ACC112 (cell line): ENCODE results near the gene PSD.

Experiments used
- H2AFZ ChIP-seq: fragments of 200-600 bp; sonication (generic); one replicate; pipeline ENCODE4 v1.6.0; 2017; ENCODE audit warnings: antibody characterized with exemption, low read length; ENCODE audit not compliant: unreplicated experiment
- H3K27ac ChIP-seq: fragments of 200-600 bp; sonication (generic); 2 replicates; pipeline ENCODE4 v1.5.1; 2014; ENCODE audit warnings: low read depth, mild to moderate bottlenecking, antibody characterized with exemption, low read length, moderate library complexity
- H3K27me3 ChIP-seq: fragments of 200-600 bp; sonication (generic); 2 replicates; pipeline ENCODE4 v1.6.1; 2014; ENCODE audit warnings: mild to moderate bottlenecking, antibody characterized with exemption, low read length, moderate library complexity, mixed read lengths; ENCODE audit not compliant: insufficient read depth
- H3K36me3 ChIP-seq: fragments of 200-600 bp; sonication (generic); 2 replicates; pipeline ENCODE4 v1.6.1; 2016; ENCODE audit warnings: mild to moderate bottlenecking, antibody characterized with exemption, low read length, moderate library complexity, mixed read lengths; ENCODE audit not compliant: insufficient read depth
- H3K4me1 ChIP-seq: fragments of 200-600 bp; sonication (generic); one replicate; pipeline ENCODE4 v1.6.1; 2016; ENCODE audit warnings: low read length, mixed read lengths; ENCODE audit not compliant: insufficient read depth, unreplicated experiment, control insufficient read depth
- H3K4me3 ChIP-seq: fragments of 200-600 bp; sonication (generic); 2 replicates; pipeline ENCODE4 v1.5.1; 2014; ENCODE audit warnings: mild to moderate bottlenecking, low read depth, low read length
- H3K79me2 ChIP-seq: fragments of 200-600 bp; sonication (generic); one replicate; pipeline ENCODE4 v1.6.0; 2016; ENCODE audit warnings: low read length; ENCODE audit not compliant: control insufficient read depth, unreplicated experiment, insufficient read depth

The PSD gene

DNA sequence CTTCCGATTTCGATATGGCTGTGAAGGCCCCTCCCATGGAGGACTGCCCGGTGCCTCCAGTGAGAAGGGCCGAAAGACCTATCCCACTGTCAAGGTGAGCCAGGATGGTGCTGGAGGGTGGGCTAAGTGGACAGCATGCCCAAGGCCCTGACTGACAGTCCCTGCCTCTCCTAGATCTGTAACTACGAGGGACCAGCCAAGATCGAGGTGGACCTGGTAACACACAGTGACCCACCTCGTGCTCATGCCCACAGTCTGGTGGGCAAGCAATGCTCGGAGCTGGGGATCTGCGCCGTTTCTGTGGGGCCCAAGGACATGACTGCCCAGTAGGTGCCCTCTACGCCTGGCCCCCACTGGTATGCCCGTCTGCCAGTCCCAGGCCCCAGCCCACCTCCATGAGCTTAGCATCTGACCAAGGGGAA lies 21.8 kb downstream of the PSD start:
- H3K36me3 ChIP-seq: no peaks in the 10 kb centered on the region
- H3K79me2 ChIP-seq: peaks cover 10% of the 10 kb centered on the region
- H3K4me3 ChIP-seq: peak overlapping the region; percentile 95
- H2AFZ ChIP-seq: no peak overlapping the region
- peak overlapping the region; percentile 95; the same call in 1 of the 2 replicates for H3K27ac ChIP-seq
- H3K27me3 ChIP-seq: no peaks in the 10 kb centered on the region
- H3K4me1 ChIP-seq: peaks cover 17% of the 10 kb centered on the region

DNA sequence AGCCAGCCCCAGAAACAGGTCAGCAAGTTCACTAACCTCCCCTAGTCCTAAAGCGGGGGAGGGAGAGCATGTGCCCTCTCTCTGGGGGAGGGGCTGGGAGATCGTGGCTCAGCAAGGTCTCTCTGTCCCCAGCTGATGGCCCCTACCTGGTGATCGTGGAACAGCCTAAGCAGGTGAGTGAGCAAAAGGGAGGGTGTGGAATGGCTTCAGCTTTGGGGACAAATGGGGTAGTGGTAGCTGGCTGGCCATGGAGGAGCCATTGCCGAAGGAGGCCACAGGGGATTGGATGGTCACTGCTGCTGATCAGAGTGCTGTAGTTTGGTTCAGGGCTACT lies 22.3 kb downstream of the PSD start:
- Histone ChIP-seq H3K27me3 (no peaks in the 10 kb centered on the region), H3K4me3 (peak overlapping the region; percentile 95), H3K27ac (peak overlapping the region; percentile 95; the same call in 1 of the 2 replicates), H2AFZ (no peak overlapping the region), H3K4me1 (peaks cover 13% of the 10 kb centered on the region), H3K36me3 (no peaks in the 10 kb centered on the region), H3K79me2 (peaks cover 10% of the 10 kb centered on the region)

DNA sequence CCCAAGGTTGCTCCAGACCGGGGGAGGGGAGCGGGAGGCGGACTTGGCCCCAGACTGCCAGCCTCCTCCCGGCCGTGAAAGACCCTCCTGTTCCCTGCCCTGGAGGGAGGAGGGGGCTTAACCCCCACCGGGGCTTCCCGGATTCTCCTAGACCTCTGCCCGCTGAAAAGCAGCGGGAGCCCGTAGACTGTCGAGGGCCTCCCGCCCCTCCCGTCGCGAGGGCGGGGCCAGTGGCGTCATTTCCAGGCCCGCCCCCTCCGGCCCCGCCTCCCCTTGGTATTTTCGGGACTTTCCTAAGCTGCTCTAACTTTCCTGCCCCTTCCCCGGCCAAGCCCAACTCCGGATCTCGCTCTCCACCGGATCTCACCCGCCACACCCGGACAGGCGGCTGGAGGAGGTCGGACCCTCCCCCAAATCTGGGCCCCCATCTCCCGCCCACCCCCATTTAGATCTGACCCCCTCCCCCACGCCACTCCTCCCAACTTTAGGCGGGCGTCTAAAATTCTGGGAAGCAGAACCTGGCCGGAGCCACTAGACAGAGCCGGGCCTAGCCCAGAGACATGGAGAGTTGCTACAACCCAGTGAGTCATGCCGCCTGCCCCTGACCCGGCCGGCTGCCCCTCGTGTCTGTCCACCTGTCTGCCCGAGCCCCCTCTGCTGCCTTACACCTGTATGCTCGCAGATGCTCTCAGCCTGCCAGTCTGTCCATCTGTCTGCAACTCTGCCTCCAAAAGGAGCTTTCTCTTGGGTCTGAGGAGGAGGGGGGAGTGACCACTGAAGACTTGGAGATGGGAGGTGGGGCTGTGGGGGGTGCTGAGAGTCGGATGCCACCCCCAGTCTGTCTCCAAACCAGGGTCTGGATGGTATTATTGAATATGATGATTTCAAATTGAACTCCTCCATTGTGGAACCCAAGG lies 22.9 kb downstream of the PSD start, which contains the start of gene NFKB2:
Gene NFKB2 (plus strand): TSS at position 306 of the 917 bp plus-strand sequence. CDS start 255 bp downstream, at position 561.
- Histone ChIP-seq H3K79me2 (peaks cover 10% of the 10 kb centered on the region), H3K36me3 (no peaks in the 10 kb centered on the region), H3K27ac (peak within 1 kb of the TSS; percentile 95), H3K4me3 (peak within 1 kb of the TSS; percentile 95), H3K27me3 (no peaks in the 10 kb centered on the region), H3K4me1 (peaks cover 13% of the 10 kb centered on the region), H2AFZ (peak within 1 kb of the TSS; percentile 8)

DNA sequence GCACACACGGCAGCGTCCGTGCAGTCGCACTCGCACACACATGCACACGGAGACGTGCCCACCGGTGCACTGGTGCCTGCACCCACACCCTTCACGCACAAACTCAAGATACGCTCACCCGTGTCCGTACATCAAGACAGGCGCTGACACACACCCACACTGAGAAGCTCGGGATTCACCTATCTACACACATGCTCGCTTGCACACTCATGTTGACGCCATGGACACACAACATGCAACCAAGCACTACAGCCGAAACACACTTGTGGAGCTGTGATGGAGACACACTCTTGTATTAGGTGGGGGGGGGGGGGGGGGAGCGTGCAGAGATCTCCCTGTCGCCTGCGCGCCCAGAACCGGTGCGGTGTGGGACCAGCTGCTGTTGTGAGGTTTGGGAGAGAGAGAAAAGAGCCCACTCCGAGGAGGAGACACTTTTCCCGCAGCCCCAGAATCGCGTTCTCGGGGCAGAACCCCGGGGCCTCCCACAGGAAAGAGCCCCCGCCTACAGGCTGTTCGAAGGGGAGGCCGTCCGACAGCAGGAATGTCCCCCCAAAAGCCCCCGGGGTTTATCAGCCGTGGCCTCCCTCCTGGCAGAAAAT lies 23.7 kb downstream of the PSD start:
- H3K27ac ChIP-seq: peak overlapping the region; percentile 95
- no peaks in the 10 kb centered on the region for H3K27me3 ChIP-seq
- H3K36me3 ChIP-seq: no peaks in the 10 kb centered on the region
- peak overlapping the region; percentile 95 for H3K4me3 ChIP-seq
- peak overlapping the region; percentile 8 for H2AFZ ChIP-seq
- H3K4me1 ChIP-seq: peaks cover 13% of the 10 kb centered on the region
- H3K79me2 ChIP-seq: peaks cover 10% of the 10 kb centered on the region

DNA sequence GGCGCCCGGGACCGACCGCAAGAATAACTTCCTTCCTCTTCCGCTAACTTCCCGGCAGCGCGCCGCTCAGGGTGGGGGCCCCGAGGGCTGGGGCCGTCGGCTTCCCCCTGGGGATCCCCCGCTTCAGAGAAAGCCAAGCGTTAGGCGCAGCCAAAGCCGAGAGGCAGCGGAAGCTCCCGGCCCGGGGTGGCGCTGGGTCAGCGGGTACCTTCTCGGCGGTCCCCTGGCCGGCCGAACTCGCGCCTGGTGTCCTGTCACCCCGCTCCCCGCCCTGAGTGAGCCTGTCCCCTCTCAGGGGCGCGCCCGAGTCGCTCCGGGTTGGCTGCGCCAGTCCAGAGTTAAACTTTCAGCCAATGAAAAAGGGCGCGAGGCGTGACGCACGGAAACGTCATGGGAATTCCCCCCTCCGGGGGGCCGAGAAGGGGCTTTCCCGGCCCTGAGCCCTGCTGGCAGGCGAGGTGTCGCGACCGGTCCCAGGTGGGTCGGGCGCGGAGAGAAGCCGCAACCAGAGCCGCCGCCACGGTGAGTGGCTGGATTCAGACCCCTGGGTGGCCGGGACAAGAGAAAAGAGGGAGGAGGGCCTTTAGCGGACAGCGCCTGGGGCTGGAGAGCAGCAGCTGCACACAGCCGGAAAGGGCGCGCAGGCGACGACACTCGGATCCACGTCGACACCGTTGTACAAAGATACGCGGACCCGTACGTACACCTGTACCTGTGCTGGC lies 24.3 kb downstream of the PSD start:
- Histone ChIP-seq H3K4me1 (peaks cover 13% of the 10 kb centered on the region), H3K27ac (peak overlapping the region; percentile 95), H3K79me2 (peaks cover 10% of the 10 kb centered on the region), H3K4me3 (peak overlapping the region; percentile 95), H2AFZ (no peak overlapping the region), H3K27me3 (no peaks in the 10 kb centered on the region), H3K36me3 (no peaks in the 10 kb centered on the region)

DNA sequence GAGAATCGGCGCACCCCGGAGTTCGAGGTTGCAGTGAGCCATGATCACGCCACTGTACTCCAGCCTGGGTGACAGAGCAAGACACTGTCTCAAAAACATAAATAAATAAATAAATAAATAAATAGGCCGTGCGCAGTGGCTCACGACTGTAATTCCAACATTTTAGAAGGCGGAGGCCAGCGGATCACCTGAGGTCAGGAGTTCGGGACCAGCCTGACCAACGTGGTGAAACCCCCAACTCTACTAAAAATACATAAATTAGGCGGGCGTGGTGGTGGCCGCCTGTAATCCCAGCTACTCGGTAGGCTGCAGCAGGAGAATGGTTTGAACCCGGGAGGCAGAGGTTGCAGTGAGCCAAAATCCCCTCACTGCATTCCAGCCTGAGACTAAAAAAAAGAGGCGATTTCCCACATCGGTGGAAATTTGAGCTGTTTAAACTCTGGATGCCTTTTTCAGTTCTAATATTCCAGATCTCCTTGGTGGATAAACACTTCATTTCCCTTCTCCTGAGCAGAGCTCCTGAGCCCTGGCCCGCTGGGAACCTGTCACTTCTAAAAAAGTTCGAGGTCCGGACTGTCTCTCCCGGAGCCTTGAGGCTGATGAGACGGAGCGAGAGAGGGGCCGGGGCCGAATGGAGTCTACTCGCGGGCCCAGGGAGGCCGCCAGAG lies 25.0 kb downstream of the PSD start:
- no peaks in the 10 kb centered on the region for H3K36me3 ChIP-seq
- peak overlapping the region; percentile 95 for H3K27ac ChIP-seq
- H3K79me2 ChIP-seq: peaks cover 10% of the 10 kb centered on the region
- H2AFZ ChIP-seq: no peak overlapping the region
- peak overlapping the region; percentile 95 for H3K4me3 ChIP-seq
- H3K27me3 ChIP-seq: no peaks in the 10 kb centered on the region
- H3K4me1 ChIP-seq: peaks cover 10% of the 10 kb centered on the region

DNA sequence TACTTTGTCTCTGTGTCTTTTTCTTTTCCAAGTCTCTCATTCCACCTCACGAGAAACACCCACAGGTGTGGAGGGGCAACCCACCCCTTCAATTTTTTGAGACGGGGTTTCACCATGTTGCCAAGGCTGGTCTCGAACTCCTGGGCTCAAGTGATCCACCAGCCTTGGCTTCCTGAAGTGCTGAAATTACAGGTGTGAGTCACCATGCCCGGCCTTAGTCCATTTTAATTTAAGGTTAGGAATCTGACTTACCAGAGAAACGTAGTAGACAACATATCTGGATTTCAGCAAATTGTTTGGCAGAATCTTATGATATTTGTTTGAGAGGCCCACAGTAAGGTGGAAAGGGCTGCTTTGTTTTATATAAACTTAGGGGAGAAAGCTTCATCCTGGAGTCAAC lies 26.3 kb downstream of the PSD start:
- Histone ChIP-seq H3K4me3 (no peak overlapping the region), H3K4me1 (peaks cover 10% of the 10 kb centered on the region), H3K36me3 (no peaks in the 10 kb centered on the region), H3K27me3 (no peaks in the 10 kb centered on the region), H3K79me2 (peaks cover 10% of the 10 kb centered on the region), H2AFZ (no peak overlapping the region), H3K27ac (no peak overlapping the region)

DNA sequence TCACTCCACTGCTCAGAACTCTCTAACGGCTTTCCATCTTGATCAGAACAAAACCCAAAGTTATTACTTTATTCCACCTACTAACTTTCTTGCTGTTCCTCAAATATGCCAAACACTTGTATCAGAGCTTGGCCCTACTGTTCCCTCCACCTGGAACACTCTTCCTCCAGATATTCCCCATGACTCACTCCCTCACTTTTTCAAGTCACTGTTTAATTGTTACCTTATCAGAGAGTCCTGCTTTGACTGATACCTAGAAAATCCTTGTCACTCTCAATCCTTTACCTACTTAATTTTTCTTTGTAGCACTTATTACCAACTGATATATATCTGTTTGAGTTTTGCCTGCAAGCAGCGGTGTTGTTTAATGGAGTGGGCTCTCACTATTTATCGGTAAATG lies 28.7 kb downstream of the PSD start:
- no peak overlapping the region for H3K27ac ChIP-seq
- H3K4me3 ChIP-seq: no peak overlapping the region
- H3K79me2 ChIP-seq: no peaks in the 10 kb centered on the region
- H3K36me3 ChIP-seq: no peaks in the 10 kb centered on the region
- H3K4me1 ChIP-seq: no peaks in the 10 kb centered on the region
- H2AFZ ChIP-seq: no peak overlapping the region
- H3K27me3 ChIP-seq: no peaks in the 10 kb centered on the region

DNA sequence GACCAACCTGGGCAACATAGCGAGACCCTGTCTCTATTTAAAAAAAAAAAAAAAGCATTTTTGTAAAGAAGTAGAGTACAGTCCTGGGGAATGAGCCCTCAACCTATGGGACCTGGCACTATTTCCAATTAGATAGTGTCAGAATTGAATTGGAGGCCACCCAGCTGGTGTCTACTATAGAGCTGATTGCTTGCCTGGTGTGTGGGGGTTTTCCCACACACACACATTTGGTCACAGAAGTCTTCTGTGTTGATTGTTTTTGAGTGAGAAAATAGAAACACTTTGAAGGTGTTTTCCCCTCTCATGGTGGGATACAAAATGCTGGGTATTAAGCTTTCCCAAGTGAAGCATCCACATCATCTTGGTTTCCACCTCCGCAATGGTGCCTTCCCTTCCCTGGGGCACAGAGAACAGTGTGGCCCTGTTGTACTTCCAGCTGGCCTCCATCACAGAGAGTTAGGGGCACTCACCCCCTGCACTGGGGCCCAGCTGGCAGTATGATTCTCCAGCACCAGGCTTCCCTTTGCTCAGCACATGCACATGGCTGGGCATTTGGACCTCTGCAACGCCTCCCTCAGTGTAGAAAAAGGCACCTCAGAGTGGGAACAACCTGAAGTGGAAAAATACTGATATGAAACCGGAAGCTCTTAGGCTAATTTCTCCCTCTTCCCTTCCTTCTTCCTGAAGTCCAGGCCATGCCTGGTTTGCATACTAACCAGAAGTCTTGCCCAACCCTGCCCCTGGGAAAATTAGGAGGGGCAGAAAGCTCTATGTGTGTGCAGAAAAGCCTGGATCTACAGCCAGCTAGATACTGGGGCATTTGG lies 33.8 kb downstream of the PSD start:
- Histone ChIP-seq H3K27ac (no peak overlapping the region), H2AFZ (no peak overlapping the region), H3K79me2 (no peaks in the 10 kb centered on the region), H3K4me1 (no peaks in the 10 kb centered on the region), H3K27me3 (no peaks in the 10 kb centered on the region), H3K36me3 (peaks cover 12% of the 10 kb centered on the region; the same call in 1 of the 2 replicates), H3K4me3 (no peak overlapping the region)
